Measurements from ENCODE around the gene PRRT2.

The PRRT2 gene

DNA sequence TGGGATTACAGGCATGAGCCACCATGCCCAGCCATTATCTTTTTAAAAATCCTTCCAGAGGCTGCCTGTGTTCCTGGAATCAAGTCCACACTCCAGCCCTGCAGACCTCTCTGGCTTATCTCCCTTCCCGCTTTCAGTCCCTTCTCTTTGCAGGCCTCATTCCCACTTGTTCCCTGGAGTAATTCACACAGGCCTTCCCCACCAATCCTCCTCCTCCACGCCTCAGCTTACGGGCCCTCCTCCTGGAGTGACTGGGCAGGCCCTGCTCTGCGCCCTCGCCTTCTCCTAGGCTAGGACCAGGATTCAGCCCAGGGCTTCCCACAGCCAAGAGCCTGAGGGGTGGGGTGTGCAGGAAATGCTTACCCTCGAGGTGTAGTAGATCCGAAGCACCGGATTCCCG lies 48.2 kb downstream of the PRRT2 start:
- H3K27me3 Mint-ChIP-seq: no peaks in the 10 kb centered on the region

DNA sequence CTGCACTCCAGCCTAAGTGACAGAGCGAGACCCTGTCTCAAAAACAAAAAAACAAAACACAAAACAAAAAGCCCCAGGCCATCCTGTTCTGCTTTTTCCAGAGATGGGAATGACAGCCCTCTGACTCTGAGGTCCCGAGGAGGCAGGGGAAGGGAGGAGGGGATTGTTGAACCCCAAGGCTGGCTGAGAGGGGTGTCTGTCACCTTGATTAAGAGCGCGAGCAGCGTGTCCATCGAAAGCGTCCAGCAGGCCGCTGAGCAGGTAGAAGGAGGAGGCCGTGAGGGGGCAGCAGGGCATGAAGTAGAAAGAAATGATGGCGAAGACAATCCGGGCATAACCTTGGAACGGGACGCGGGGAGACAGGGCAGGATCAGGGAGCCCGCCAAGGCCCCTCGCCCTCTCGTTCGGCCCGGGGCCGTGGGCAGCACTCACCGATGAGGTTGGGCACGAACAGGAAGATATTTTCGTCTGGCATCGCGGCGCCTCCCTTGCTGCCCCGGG lies 50.4 kb downstream of the PRRT2 start:
- Mint-ChIP-seq H3K4me3 (peak overlapping the region; percentile 96), H3K9me3 (no peaks in the 10 kb centered on the region), H3K27ac (peak overlapping the region; percentile 98), H3K27me3 (peaks cover 2% of the 10 kb centered on the region), H3K4me1 (ENCODE audit: low read depth) (peaks cover 29% of the 10 kb centered on the region), H3K36me3 (ENCODE audit: low read depth) (peaks cover 49% of the 10 kb centered on the region)
- intact Hi-C loops (cut with micrococcal nuclease): loop anchor here (2.0 to 5.0 kb wide), 2 partner anchors 38 to 40 kb away; partner anchors contain the start of genes ASPHD1 and MVP

More for the DNA sequence above, 48.2 kb downstream of the PRRT2 start:
- Mint-ChIP-seq H3K9me3 (no peaks in the 10 kb centered on the region), H3K4me3 (no peak overlapping the region), H3K27ac (no peak overlapping the region), H3K36me3 (ENCODE audit: low read depth) (peaks cover 49% of the 10 kb centered on the region), H3K4me1 (ENCODE audit: low read depth) (peaks cover 29% of the 10 kb centered on the region)
- intact Hi-C loops (cut with micrococcal nuclease): loop anchor here (5.0 kb wide), 1 partner anchor 38 kb away; the partner anchor contains the start of gene MVP

DNA sequence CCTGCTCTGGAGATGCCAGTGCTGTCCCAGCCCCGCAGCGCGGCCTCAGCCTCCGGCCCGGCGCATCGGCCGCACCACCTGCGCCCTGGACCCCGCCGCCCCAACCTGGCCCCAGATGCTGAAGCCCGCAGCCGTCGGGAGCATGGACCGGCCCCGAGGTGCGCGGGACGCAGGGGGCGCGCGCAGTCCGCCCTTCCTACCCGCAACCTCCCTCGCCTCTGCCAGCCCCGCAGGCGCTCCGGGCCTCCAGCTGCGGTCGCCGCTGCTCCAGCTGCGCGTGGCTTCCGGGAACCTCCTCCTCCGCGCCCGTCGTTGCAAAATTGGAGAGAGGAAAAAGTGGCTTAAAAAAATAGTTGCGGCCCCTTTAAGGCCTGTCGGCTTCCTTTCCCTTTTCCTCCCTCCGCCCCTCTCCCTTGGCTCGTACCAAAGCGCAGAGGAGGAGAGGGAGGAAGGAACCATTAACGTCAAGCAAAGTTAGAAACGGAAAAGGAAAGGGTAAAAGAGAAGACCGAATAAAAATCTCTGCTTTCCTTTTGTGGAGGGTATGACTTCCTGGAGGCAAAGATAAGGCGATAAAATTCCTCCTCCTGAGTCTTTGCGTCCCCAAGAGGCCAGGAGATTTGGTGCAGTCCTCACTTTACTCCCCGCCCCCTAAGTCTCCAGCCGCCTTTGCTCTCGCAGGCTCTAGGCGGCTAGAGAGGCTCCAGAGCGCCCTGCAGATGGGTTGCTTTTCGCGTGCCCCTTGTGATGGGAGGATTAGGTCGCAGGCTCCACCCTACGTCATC lies 51.1 kb downstream of the PRRT2 start, which contains the start of gene CDIPT:
Gene CDIPT, minus strand, starts transcription at position 343 of the 785 bp plus-strand sequence. CDS start 369 bp downstream, outside the sequence.
- H3K27me3 Mint-ChIP-seq: peaks cover 5% of the 10 kb centered on the region
- H3K9me3 Mint-ChIP-seq: no peaks in the 10 kb centered on the region
- H3K4me3 Mint-ChIP-seq: peak within 1 kb of the TSS; percentile 96
- H3K36me3 Mint-ChIP-seq (ENCODE audit: low read depth): peaks cover 43% of the 10 kb centered on the region
- H3K27ac Mint-ChIP-seq: peak within 1 kb of the TSS; percentile 98
- intact Hi-C loops (cut with micrococcal nuclease): loop anchor here (1.0 to 5.0 kb wide), 4 partner anchors 38 to 110 kb away; partner anchors contain the start of genes ASPHD1, MVP and TAOK2
- H3K4me1 Mint-ChIP-seq (ENCODE audit: low read depth): peaks cover 29% of the 10 kb centered on the region

DNA sequence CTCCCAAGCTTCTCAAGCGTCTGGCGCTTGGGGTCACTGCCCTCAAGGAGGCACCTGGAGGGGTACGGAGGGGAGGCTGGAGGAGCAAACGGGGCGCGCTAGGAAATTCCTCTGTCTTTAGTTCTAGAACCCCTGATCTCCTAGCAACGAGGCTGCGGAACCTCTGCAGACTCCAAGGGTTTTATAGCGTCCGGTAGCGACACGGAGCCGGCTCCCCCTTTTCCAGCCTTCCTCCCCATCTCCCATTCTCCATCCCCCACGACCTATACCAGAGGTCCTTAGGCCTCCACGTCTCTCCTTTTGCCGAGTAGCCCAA lies 51.6 kb downstream of the PRRT2 start:
- Mint-ChIP-seq H3K27me3 (peaks cover 5% of the 10 kb centered on the region), H3K4me3 (peak overlapping the region; percentile 96), H3K27ac (peak overlapping the region; percentile 98), H3K9me3 (no peaks in the 10 kb centered on the region), H3K36me3 (ENCODE audit: low read depth) (peaks cover 37% of the 10 kb centered on the region), H3K4me1 (ENCODE audit: low read depth) (peaks cover 29% of the 10 kb centered on the region)
- intact Hi-C loops (cut with micrococcal nuclease): loop anchor here (1.0 to 5.0 kb wide), 4 partner anchors 37 to 110 kb away; partner anchors contain the start of genes ASPHD1, MVP and TAOK2

DNA sequence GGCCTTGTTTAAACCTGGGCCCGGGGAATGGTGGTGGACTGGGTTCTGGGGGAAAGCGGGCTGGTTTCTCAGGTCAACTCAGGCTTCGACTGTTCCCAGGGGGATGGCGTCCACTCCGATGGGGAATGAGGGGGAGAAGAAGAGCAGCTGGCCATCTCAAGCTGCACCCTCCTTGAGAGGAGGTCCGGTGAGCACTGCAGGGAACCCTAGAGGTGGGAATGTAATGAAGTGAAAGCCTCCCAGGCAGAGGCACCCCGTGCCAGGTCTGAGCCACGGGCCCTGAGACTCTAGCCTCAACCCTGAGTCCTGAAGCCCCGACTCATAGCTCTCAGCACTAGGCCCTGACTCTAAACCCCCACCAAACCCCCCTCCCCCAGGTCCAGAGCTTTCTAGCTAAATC lies 52.2 kb downstream of the PRRT2 start:
- intact Hi-C loops (cut with micrococcal nuclease): loop anchor here (5.0 kb wide), 1 partner anchor 42 kb away; the partner anchor contains the start of gene MVP
- Mint-ChIP-seq H3K27ac (no peak overlapping the region), H3K4me3 (no peak overlapping the region), H3K27me3 (peaks cover 5% of the 10 kb centered on the region), H3K9me3 (no peaks in the 10 kb centered on the region), H3K36me3 (ENCODE audit: low read depth) (peaks cover 31% of the 10 kb centered on the region), H3K4me1 (ENCODE audit: low read depth) (peaks cover 29% of the 10 kb centered on the region)

All from dendritic cell treated with granulocyte-macrophage colony-stimulating factor and Interleukin-4, amounts not matched to agents 40 ng/mL and 50 ng/mL, for 4 days (primary cell).